Body of pancreas (tissue), 4 donors: ENCODE measurements around the gene SLC25A43.

Experiments
- POLR2A ChIP-seq, 3 donors: fragments of 450-650 bp; IDR thresholded peaks; one replicate each; pipeline ENCODE4 v1.6.1; 2016; ENCODE audit warnings: antibody characterized with exemption in 3 of 3, mild to moderate bottlenecking in 2 of 3
- TF ChIP-seq, protein P1 (sequence below), 7 experiments: fragments of 450-650 bp in 4 of 7; fragments of 200-600 bp in 3 of 7; sonication (generic) in 3 of 7; IDR thresholded peaks; one replicate each; pipeline ENCODE4 v1.5.1; 2016 to 2019; ENCODE audit warnings: antibody characterized with exemption in 7 of 7

- TF ChIP-seq, protein P1, sequence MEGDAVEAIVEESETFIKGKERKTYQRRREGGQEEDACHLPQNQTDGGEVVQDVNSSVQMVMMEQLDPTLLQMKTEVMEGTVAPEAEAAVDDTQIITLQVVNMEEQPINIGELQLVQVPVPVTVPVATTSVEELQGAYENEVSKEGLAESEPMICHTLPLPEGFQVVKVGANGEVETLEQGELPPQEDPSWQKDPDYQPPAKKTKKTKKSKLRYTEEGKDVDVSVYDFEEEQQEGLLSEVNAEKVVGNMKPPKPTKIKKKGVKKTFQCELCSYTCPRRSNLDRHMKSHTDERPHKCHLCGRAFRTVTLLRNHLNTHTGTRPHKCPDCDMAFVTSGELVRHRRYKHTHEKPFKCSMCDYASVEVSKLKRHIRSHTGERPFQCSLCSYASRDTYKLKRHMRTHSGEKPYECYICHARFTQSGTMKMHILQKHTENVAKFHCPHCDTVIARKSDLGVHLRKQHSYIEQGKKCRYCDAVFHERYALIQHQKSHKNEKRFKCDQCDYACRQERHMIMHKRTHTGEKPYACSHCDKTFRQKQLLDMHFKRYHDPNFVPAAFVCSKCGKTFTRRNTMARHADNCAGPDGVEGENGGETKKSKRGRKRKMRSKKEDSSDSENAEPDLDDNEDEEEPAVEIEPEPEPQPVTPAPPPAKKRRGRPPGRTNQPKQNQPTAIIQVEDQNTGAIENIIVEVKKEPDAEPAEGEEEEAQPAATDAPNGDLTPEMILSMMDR (IDR thresholded peaks at IDR 0.05), result no peak
- peak in 1 of 3 donors; percentile 33 for TF ChIP-seq POLR2A (IDR thresholded peaks at IDR 0.05)
Observed at GRCh38 chrX:119481323-119481801, 82.2 kb downstream of the SLC25A43 start.
